Limb (tissue), 2 donors: Measurements from ENCODE around the gene PEX1.
"Not testable (repeated sequence)": the region's sequence is repeated elsewhere in the genome, so short reads cannot be mapped to it uniquely, and the experiment has no call there.

ENCODE experiments used
- DNase-seq, 2 donors: peaks; one replicate each; pipeline ENCODE4 v3.0.0-alpha.2; 2016; ENCODE audit errors: extremely low spot score in 2 of 2

Gene PEX1

GRCh38 chr7:92528188-92528957 lies at the start of gene PEX1, which contains the start of gene RBM48:
Gene PEX1 (minus strand): TSS chr7:92528520. CDS start chr7:92528435, 85 bp downstream.
Gene RBM48 (plus strand): TSS chr7:92528795. CDS start chr7:92528814, 19 bp downstream.
- peak; percentile 98 to 100 for DNase-seq

- no peak for DNase-seq
Measured at GRCh38 chr7:92576296-92576695, 48.0 kb upstream of the PEX1 start.

GRCh38 chr7:92569137-92569536 lies 40.8 kb upstream of the PEX1 start:
- no peak for DNase-seq

GRCh38 chr7:92567460-92567859 lies 39.1 kb upstream of the PEX1 start:
- no peak for DNase-seq

GRCh38 chr7:92563345-92563744 lies 35.0 kb upstream of the PEX1 start:
- DNase-seq = no peak

GRCh38 chr7:92560602-92561001 lies 32.3 kb upstream of the PEX1 start:
- DNase-seq = no peak

- no peak for DNase-seq
Measured at GRCh38 chr7:92557808-92558362, 29.6 kb upstream of the PEX1 start.

GRCh38 chr7:92557249-92557648 lies 28.9 kb upstream of the PEX1 start:
- no peak for DNase-seq

- DNase-seq = no peak
Measured at GRCh38 chr7:92550194-92550593, 21.9 kb upstream of the PEX1 start.

GRCh38 chr7:92547579-92547978 lies 19.3 kb upstream of the PEX1 start:
- DNase-seq = no peak

GRCh38 chr7:92546856-92547497 lies 18.7 kb upstream of the PEX1 start:
- no peak for DNase-seq

GRCh38 chr7:92545116-92545515 lies 16.8 kb upstream of the PEX1 start:
- not testable (repeated sequence) for DNase-seq

GRCh38 chr7:92543542-92543941 lies 15.2 kb upstream of the PEX1 start:
- not testable (repeated sequence) for DNase-seq

- DNase-seq = no peak
Measured at GRCh38 chr7:92534572-92534971, 6.3 kb upstream of the PEX1 start.

- no peak for DNase-seq
Measured at GRCh38 chr7:92528958-92529264, 591 bp upstream of the PEX1 start.

GRCh38 chr7:92527300-92528187 lies 776 bp downstream of the PEX1 start:
- peak; percentile 27 to 63 for DNase-seq

GRCh38 chr7:92523110-92523509 lies 5.2 kb downstream of the PEX1 start:
- no peak for DNase-seq

- no peak for DNase-seq
Measured at GRCh38 chr7:92520024-92520423, 8.3 kb downstream of the PEX1 start.

- no peak for DNase-seq
Measured at GRCh38 chr7:92517631-92518030, 10.7 kb downstream of the PEX1 start.

- no peak for DNase-seq
Measured at GRCh38 chr7:92513167-92513902, 15.0 kb downstream of the PEX1 start.

GRCh38 chr7:92508946-92509345 lies 19.4 kb downstream of the PEX1 start:
- DNase-seq = no peak
